G401 (cell line): Measurements from ENCODE around the gene STX16. TPM values are rescaled to one million over a fixed set of nuclear protein-coding genes. Genes with fewer than 3 reads are reported as not detected.

Experiments
- DNase-seq: peaks from one replicate; pipeline ENCODE4 v3.0.0-alpha.2; 2015; ENCODE audit warnings: low spot score
- in situ Hi-C: cut with HindIII; loops from 2 replicates; pipeline ENCODE4 v1.10.0; 2016; ENCODE audit warnings: low sequenced_read_pairs, mixed read lengths
- total RNA-seq: library from RNA; depleted of rRNA; stranded (reverse); fragments of >200 nt; shearing (Covaris generic); gene quantifications from 2 replicates; pipeline ENCODE4 v1.2.3, GENCODE V29; 2014

The STX16 gene
- total RNA-seq, 1 experiment from 2014 or later = 32.3 TPM

DNA sequence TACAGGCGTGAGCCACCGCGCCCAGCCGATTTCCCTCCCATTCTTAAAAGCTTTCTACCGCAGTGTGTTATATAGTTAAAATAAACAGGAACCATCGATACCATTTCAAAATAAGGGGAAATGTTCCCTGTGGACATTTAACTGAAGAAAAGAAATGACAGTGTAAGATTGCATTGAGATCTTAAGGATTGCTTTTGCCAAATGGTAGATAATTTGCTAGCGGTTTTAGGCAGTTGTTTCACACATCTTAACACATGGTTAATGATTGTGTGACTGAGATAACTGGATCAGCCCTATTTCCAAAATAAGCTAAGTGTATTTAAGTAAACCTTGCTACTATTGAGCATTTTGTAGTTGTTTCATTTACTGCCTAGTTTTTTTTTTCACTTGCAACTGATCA is 15.6 kb downstream of the STX16 start:
- no peak for DNase-seq
- in situ Hi-C loops = no loop called here

DNA sequence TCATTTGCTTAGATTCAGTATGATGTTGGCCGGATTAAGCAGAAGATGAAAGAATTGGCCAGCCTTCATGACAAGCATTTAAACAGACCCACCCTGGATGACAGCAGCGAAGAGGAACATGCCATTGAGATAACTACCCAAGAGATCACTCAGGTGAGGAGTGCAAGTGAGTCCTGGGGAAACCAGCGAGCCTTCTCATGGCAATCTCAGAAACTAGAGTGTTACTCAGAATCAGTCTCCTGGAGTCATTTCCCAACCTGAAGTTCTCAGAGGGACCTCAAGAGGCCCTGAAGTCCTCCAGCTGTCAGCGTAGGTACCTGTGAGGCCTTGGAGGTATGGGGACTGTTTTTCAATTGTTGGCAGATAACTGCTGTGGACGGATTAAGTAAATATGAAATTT is 16.9 kb downstream of the STX16 start:
- no peak for DNase-seq
- in situ Hi-C loops = no loop called here

DNA sequence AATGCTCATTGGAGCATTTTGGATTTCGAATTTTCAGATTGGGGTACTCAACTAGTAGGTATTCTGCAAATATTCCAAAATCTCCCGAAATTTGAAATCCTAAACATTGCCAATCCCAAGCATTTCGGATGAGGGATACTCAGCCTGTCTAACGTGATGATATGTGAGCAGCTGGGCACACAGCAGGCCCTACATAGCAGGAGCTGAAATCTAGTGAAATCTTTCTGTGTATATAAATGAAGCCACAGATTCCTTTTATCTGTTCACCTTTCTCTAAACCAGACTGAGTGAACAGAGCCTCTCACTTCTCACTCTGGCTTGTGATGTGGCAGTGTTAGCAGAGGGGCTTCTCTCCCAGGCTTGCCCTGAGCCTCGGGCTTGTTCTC is 17.8 kb downstream of the STX16 start:
- peak; percentile 81 for DNase-seq
- in situ Hi-C loops = no loop called here

DNA sequence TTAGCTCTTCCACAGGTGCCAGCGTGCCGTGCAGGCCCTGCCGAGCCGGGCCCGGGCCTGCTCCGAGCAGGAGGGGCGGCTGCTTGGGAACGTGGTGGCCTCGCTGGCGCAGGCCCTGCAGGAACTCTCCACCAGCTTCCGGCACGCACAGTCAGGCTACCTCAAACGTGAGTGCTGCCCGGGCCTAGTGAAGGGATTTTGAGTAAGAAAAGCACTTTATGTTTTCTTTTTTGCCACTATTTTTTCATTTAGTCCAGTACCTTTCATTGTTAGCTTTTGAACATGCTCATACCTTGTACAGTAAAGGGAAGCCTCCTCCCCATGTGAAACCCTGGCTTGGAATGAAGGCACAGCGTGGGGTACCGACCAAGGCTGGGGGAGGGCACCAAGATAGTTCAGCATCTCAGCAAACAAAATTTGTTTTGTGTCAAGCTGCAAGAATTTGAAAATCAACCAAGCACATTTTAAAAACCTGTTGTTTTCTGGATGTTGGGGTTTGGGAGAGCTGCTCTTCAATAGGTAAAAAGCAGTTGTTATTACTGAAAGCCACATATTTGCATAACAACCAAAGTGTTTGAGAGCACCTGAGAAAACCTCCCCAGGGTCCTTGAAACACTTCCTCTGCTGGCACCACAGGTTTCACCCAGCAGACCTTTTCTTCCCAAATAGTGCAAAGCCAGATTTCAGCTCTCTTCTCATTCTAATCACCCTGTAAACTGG is 18.4 kb downstream of the STX16 start:
- no peak for DNase-seq

GRCh38 chr20:58670102-58670501 is 19.0 kb downstream of the STX16 start:
- DNase-seq = no peak
- in situ Hi-C loops = no loop called here

More for the DNA sequence above, 18.4 kb downstream of the STX16 start:
- in situ Hi-C loops = no loop called here

DNA sequence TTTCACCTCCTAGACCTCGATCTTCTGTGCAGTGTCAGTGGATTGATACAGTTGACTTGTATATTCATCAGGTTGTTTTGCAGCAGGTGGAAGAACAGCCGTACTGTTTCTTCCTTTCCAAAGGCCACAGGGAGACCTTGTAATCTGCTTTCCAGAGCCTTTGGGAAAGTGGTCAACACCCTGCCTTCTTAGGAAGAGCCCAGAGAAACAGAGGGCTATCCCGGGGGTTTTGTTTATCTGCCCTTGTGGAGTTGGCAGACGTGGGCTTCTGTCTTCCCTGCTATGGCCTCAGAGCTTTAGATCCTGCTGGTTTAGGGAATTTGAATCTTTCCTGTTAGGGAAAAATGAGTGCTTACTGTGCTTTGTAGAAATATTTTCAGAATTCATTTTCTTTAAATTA is 19.6 kb downstream of the STX16 start:
- DNase-seq = peak; percentile 1
- in situ Hi-C loops = no loop called here

DNA sequence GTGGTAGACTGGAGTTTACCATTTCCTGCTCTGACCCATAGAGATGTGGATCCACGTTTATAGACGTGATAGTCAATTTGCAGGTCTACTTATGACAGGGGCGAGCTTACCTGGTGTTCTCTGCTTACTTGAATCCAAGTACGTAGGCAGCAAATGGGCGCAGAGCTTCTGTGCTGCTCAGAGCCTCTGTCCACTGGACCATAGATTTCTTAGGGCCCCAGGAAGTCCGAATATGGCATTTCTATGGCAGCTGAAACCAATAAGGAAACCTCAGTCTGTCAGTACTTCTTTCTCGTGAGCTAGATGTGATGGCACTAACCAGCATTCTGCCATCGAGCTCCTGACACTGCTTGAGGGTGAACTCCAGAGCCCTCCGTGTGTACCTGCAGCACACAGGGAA is 22.0 kb downstream of the STX16 start:
- no peak for DNase-seq
- in situ Hi-C loops = no loop called here

- DNase-seq = no peak
- in situ Hi-C loops = no loop called here
Observed at GRCh38 chr20:58675146-58675584, 24.1 kb downstream of the STX16 start.

- in situ Hi-C loops = no loop called here
- DNase-seq = no peak
Observed at GRCh38 chr20:58675641-58676040, 24.6 kb downstream of the STX16 start.

DNA sequence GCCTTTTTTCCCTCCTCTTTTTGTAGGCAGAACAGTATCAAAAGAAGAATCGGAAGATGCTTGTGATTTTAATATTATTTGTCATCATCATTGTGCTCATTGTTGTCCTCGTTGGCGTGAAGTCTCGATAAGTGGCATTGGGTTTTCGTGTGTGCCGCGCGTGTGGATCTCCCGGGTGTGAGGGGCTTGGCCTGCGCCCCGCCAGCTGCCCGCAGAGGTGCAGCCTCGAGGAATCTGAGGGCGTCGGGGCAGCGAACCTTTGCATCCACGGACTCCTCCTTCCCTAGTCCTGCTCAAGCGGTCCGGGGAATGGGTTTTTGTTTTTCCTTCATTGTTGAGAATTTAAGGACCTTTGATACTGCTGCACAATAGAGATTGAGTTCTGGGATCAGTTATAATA is 25.1 kb downstream of the STX16 start:
- in situ Hi-C loops = no loop called here
- DNase-seq = no peak

GRCh38 chr20:58677079-58677604 is 26.1 kb downstream of the STX16 start:
- DNase-seq = no peak
- in situ Hi-C loops = no loop called here

- in situ Hi-C loops = no loop called here
- DNase-seq = no peak
Observed at GRCh38 chr20:58677808-58678207, 26.7 kb downstream of the STX16 start.

DNA sequence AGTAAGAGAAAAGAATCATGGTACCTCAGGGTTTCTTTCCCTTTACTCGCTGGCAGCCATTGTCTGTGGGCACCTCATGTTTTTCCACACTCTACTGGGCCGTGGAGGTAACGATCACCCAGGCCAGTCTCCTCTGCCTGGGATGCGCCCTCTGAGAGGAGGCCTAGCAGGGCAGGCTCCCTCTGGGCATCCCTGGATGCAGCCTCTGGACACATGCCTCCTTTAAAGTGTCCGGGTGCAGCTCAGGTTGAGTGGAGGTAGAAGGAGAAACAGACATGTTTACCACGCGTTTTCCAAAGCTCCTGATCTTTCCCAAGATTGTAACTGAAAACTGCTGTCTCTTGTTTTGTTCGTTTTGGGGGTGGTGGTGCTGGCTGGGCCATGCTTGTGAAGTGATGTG is 27.7 kb downstream of the STX16 start:
- in situ Hi-C loops = no loop called here
- DNase-seq = no peak

DNA sequence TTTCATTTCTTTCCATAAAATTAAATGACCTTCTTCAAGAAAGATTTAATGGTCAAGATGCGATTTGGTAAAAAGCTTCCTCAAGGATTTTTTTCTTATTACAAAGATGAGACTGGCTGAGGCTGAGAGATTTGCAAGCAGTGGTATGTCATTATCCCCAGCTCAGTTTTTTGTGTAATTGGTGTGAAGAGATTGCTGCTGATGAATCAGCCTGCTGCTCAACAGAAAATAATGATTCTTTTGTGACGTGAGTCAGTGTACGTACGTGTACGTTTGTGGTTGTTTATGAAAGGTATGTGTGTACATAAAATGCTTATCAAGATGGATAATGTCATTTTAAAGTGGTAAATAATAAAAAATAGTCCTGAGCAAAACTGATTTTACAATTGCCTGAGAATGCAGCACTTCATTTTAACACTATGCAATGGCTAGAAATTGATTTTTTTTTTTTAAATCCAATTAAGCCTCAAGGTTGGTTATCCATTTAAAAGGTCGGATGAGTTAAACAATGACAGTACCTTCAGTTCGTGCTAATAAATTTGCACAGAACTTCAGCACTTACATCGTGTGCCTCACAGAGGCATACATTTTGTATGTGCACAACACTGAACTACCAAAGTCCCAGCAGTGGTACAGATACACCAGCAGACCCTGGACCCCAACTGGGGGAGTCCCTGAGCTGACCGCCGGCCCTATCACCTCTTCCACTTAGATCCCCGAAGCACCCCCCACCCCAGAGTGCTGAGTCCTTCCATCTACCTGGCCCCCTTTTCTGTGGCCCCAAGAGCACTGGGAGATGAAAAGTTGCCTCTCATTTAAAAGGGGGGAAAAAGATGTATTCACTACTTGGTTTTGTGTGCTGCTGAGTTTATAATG is 31.8 kb downstream of the STX16 start:
- in situ Hi-C loops = no loop called here
- DNase-seq = no peak

DNA sequence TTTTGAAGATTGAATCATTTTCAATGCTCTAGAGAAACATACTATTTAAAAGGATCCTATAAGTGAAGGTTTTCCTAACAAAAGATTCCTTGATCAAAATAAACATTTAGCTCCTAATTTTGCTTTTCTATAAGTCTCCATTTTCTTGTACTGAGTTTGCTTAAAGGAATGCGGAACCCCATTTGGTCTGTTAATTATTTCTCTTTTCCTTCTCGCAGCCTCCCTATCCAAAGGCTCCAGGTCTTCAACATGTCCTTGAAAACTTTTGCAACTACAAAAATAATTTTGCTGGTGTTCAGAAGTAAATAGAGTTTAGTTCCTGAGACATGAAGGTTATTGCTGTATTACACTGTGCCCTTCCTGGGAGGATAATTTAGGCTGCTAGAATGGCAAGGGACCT is 33.2 kb downstream of the STX16 start:
- in situ Hi-C loops = no loop called here
- no peak for DNase-seq

DNA sequence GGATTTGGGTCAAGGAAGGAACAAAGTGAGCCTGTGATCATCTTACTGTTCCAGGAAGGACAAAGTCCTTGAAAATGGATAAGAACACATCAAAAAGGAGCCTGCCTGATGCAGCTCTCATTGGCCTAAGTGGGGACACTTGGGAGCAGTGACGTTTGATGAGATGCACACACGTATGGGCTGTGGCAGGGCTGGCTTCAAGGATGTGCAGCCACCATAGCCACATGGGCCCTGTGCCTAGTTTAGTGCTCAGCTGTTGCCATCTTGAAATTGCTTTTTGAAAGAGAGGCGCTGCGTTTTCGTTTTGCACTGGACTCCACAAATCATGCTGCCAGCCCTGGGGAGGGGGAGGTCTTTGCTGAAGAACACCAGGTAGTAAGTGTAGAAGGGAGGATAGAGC is 34.9 kb downstream of the STX16 start:
- in situ Hi-C loops = no loop called here
- no peak for DNase-seq

DNA sequence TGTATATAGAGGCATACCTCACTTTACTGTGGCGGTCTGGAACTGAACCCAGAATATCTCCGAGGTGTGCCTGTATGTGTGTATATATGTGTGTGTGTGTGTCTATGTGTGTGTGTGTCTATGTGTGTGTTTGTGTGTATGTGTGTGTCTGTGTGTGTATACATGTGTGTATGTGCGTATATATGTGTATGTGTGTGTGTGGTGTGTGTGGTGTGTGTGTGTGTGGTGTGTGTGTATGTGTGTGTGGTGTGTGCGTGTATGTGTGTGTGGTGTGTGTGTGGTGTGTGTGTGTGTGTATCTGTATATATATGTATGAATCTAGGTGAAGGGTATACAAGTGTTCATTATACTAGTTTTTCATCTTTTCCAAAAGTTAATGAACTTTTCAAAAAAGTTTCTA is 37.3 kb downstream of the STX16 start:
- in situ Hi-C loops = no loop called here

DNA sequence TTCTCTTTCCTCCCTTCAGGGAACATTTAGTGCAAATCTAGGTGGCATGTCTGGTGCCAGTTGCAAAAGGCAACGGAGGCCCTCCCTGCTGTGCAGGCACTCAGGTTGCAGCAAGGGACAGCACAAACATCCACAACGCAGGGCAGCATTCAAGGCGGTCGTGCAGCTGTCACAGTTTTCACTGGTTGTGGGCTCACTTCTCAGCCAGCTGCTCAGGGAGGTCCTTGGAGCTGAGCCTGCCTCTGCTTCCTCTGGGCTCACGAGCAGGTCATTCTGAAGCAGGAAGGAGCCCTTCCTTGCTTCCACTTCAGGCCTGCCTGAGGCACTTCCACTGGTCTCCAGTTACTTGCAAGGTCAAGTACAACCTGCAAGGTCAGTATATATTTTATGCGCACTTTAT is 37.8 kb downstream of the STX16 start:
- in situ Hi-C loops = no loop called here
- no peak for DNase-seq

More for the DNA sequence above, 37.3 kb downstream of the STX16 start:
- DNase-seq = no peak

DNA sequence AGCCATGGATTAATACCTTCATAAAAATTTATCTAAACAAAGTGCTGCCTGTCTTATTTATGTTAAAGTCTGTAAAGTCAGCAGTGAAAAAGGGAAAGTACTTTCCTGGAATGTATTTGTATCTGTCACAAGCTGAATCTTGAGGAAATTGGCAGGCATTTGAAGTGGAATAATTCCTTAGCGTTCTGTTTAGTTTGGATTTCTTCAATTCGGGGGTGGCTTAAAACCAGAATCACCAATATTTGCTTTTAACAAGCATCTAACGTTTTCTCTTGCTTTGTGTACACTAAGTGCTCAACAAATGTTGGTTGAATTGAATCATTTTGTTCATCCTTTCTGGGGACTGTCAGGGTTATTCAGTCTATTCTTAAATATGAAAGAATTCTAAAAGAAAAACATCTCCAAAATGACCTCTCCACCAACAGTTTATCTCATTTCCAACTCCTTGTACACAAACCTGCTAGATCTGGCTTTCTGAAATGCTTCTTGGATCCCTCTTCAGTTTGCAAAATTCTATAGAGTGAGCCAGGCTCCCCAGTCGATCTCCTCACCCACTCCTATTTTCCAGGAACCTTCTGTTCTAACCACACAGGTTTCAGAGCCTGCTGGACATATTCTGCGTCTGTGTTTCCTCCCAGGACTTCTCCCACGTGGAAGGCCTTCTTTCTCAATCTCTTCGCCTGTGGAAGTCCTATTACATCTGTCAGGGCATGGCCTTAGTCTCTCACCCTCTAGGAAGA is 39.5 kb downstream of the STX16 start:
- no peak for DNase-seq
- in situ Hi-C loops = no loop called here
